GM10266 (cell line): ENCODE data around the gene CHKB.

Experiments used
- DNase-seq: peaks from one replicate; pipeline ENCODE4 v3.0.0; 2012; ENCODE audit errors: extremely low spot score
- CTCF ChIP-seq: IDR thresholded peaks from 2 replicates; pipeline ENCODE4 v1.5.1; 2012; ENCODE audit warnings: mild to moderate bottlenecking, low read depth; ENCODE audit not compliant: control insufficient read depth, insufficient read depth; ENCODE audit errors: missing control alignments

Gene CHKB

DNA sequence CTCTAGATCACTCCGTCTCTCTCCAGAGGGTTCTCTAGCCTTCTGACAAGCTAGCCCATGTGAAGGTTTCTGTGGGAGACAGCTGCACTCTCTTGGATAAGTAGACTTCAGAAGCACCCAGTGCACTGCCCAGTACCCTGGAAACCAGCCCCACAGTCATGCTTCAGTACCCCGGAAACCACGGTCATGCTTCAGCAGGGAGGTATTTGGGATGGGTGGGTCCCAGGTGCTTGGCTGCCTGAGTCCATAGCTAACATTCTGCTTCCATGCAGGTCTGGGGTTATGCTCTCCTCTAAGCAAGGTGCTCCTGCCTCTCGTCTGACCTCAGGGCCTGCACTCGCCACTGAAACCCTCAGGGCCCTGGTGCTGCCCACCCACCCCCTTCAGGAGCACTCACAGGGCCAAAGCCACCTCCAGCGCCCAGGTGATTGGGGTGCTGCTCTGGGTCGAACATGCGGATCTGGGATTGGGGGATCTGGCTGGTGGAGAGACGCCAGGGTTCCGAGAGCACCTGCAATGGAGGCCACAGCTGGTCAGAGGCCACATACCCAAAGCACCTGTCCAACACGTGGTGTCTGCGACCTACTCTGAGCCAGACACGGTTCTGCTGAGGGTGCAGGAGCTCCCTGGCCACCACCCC is 12.6 kb downstream of the CHKB start:
- TF ChIP-seq CTCF, result no peak
- DNase-seq, result no peak

- no peak for DNase-seq
- no peak for TF ChIP-seq CTCF
Measured at GRCh38 chr22:50569041-50569459, 13.6 kb downstream of the CHKB start.

DNA sequence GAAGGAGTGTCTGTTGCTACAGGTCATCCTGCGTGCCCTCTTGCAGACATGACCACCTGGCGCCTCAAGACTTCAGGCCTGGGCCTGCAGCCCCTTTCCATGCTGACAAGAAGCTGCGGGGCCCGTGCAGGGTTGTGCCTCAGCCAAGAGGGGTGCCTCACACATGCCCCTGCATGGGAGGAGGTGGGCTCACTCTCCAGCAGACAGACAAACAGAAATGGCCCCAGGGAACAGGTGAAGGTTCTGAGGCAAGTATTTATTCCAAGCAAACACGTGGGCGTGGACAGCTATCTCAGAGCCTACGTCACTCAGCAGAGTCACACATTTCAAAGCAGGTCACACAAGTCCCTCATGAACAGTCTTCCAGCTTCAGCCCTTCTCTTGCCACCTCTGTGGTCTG is 14.0 kb downstream of the CHKB start:
- no peak for DNase-seq
- no peak for TF ChIP-seq CTCF

DNA sequence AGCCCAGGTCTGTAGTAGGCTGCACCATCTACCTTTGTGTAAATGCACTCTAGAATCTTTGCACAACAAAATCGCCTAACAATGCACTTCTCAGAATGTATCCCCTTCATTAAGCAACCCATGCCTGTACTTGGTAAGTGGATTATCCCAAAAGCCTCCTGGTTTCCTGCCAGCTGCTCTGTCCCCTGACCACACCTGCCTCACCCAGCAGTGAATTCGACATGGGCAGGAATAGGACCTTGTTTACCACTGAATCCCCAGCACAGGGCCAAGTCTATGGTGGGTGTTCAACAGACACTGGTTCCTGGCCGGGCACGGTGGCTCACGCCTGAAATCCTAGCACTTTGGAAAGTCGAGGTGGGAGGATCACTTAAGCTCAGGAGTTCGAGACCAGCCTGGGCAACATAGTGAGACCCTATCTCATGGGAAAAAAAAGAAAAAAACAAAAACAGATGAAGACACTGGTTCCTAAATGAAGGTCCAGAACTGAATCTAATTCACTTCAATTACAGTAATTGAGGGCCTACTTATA is 14.9 kb downstream of the CHKB start:
- TF ChIP-seq CTCF, result no peak
- no peak for DNase-seq

- DNase-seq, result no peak
- TF ChIP-seq CTCF, result no peak
Measured at GRCh38 chr22:50564289-50564688, 18.4 kb downstream of the CHKB start.

DNA sequence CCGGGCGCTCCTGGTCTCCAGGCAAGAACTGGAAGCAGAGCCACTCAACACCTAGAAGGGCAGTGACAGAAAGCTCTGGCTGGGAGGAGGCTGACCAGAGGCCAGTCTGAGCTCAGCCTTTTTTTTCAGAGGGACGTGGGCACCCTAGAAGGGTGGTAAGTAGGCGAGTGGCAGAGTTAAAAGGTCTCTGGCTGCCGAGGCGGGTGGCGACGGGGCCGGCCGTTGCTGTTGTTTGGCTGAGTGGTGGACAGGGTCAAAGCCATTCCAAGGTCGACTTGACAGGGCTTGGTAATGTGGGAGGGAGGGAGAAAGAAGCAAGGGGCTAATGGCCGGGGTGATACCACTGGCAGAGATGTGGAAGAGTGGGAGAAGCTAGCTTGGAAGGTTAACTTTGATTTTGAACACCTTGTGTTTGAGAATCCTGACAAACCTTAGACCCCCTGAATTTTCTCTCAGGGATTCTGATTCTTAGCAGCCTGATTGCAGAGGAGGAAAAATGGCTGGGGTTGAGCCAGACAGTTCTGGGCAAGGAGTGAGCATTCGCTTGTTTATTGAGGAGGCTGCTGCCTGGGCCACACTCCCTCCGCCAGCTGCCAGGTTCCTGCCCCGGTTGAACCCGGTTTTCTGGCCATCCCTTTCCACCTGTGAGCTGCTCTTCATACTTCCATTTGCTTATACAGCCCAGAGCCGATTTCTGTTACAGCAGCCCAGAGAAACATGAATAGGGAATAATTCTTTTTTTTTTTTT is 19.1 kb downstream of the CHKB start:
- DNase-seq, result no peak
- no peak for TF ChIP-seq CTCF
